HG02840 (cell line): ENCODE results near the gene GRAMD4.

Experiments used
- ATAC-seq: cut with Tn5 transposase; IDR thresholded peaks from one replicate; pipeline ENCODE4 v1.9.1; 2021; ENCODE audit warnings: mild to moderate bottlenecking, moderate library complexity, moderate number of reproducible peaks; ENCODE audit not compliant: unreplicated experiment, low FRiP score

Gene GRAMD4

GRCh38 chr22:46665751-46666280 lies 45.6 kb downstream of the GRAMD4 start:
- no peak for ATAC-seq

GRCh38 chr22:46666577-46667244 lies 46.5 kb downstream of the GRAMD4 start:
- ATAC-seq: no peak

GRCh38 chr22:46667245-46667623 lies 47.0 kb downstream of the GRAMD4 start:
- ATAC-seq: no peak

- ATAC-seq: no peak
Measured at GRCh38 chr22:46668116-46668515, 47.9 kb downstream of the GRAMD4 start.

- ATAC-seq: no peak
Measured at GRCh38 chr22:46669201-46669600, 49.0 kb downstream of the GRAMD4 start.

GRCh38 chr22:46671824-46672432 lies 51.7 kb downstream of the GRAMD4 start:
- no peak for ATAC-seq

- ATAC-seq: no peak
Measured at GRCh38 chr22:46672731-46673130, 52.5 kb downstream of the GRAMD4 start.

- ATAC-seq: no peak
Measured at GRCh38 chr22:46673205-46673604, 53.0 kb downstream of the GRAMD4 start.

GRCh38 chr22:46673662-46674236 lies 53.6 kb downstream of the GRAMD4 start:
- ATAC-seq: no peak

- ATAC-seq: no peak
Measured at GRCh38 chr22:46674367-46674781, 54.2 kb downstream of the GRAMD4 start.

GRCh38 chr22:46674906-46675305 lies 54.7 kb downstream of the GRAMD4 start:
- ATAC-seq: no peak

GRCh38 chr22:46675479-46675878 lies 55.3 kb downstream of the GRAMD4 start:
- no peak for ATAC-seq

- no peak for ATAC-seq
Measured at GRCh38 chr22:46675938-46676337, 55.8 kb downstream of the GRAMD4 start.

- ATAC-seq: no peak
Measured at GRCh38 chr22:46676479-46676878, 56.3 kb downstream of the GRAMD4 start.

GRCh38 chr22:46676881-46677280 lies 56.7 kb downstream of the GRAMD4 start:
- ATAC-seq: no peak

- ATAC-seq: no peak
Measured at GRCh38 chr22:46677323-46678002, 57.3 kb downstream of the GRAMD4 start.

GRCh38 chr22:46678003-46678657 lies 57.9 kb downstream of the GRAMD4 start:
- no peak for ATAC-seq

- no peak for ATAC-seq
Measured at GRCh38 chr22:46678785-46679700, 58.9 kb downstream of the GRAMD4 start.

- ATAC-seq: no peak
Measured at GRCh38 chr22:46679706-46680269, 59.6 kb downstream of the GRAMD4 start.
